ENCODE measurements around the gene ASAP2.

- TF ChIP-seq POLR2A (IDR thresholded peaks at IDR 0.05) (no peak), CTCF (IDR thresholded peaks at IDR 0.05) (no peak), POLR2AphosphoS5 (IDR thresholded peaks at IDR 0.05) (peak; percentile 42)
Observed at GRCh38 chr2:9300214-9300613, 93.6 kb downstream of the ASAP2 start.
